ENCODE measurements around the gene TSHZ2.

Gene TSHZ2

GRCh38 chr20:53260591-53260990, 288.4 kb downstream of the TSHZ2 start:
- DNase-seq = no peak

GRCh38 chr20:53262365-53262764, 290.2 kb downstream of the TSHZ2 start:
- DNase-seq = no peak

- DNase-seq = no peak
These were observed 291.6 kb downstream of the TSHZ2 start for GRCh38 chr20:53263554-53264438.

GRCh38 chr20:53264604-53265003, 292.4 kb downstream of the TSHZ2 start:
- DNase-seq = no peak

GRCh38 chr20:53265304-53265875, 293.2 kb downstream of the TSHZ2 start:
- no peak for DNase-seq

GRCh38 chr20:53269380-53269779, 297.2 kb downstream of the TSHZ2 start:
- no peak for DNase-seq

GRCh38 chr20:53270792-53271375, 298.7 kb downstream of the TSHZ2 start:
- DNase-seq = no peak

- DNase-seq = no peak
These were observed 302.2 kb downstream of the TSHZ2 start for GRCh38 chr20:53274365-53274764.

GRCh38 chr20:53274807-53275206, 302.6 kb downstream of the TSHZ2 start:
- DNase-seq = no peak

- DNase-seq = no peak
These were observed 304.0 kb downstream of the TSHZ2 start for GRCh38 chr20:53276143-53276542.

- no peak for DNase-seq
These were observed 306.4 kb downstream of the TSHZ2 start for GRCh38 chr20:53278555-53278954.

- DNase-seq = no peak
These were observed 307.6 kb downstream of the TSHZ2 start for GRCh38 chr20:53279735-53280134.

- no peak for DNase-seq
These were observed 309.5 kb downstream of the TSHZ2 start for GRCh38 chr20:53281557-53282117.

- no peak for DNase-seq
These were observed 310.2 kb downstream of the TSHZ2 start for GRCh38 chr20:53282217-53282955.

GRCh38 chr20:53283011-53283410, 310.9 kb downstream of the TSHZ2 start:
- DNase-seq = no peak

GRCh38 chr20:53283597-53283996, 311.4 kb downstream of the TSHZ2 start:
- DNase-seq = no peak

GRCh38 chr20:53284256-53284655, 312.1 kb downstream of the TSHZ2 start:
- DNase-seq = no peak

- no peak for DNase-seq
These were observed 312.5 kb downstream of the TSHZ2 start for GRCh38 chr20:53284696-53285095.

- DNase-seq = no peak
These were observed 315.3 kb downstream of the TSHZ2 start for GRCh38 chr20:53287357-53288042.

GRCh38 chr20:53291548-53291947, 319.4 kb downstream of the TSHZ2 start:
- DNase-seq = no peak

- no peak for DNase-seq
These were observed 320.2 kb downstream of the TSHZ2 start for GRCh38 chr20:53292347-53292746.

GRCh38 chr20:53294804-53295203, 322.6 kb downstream of the TSHZ2 start:
- DNase-seq = no peak
